ENCODE results near the gene DDHD1.
A peak's percentile ranks its signal among the peaks of the same experiment; 100 is the strongest.
"Not testable (repeated sequence)": the region's sequence is repeated elsewhere in the genome, so short reads cannot be mapped to it uniquely, and the experiment has no call there.

The DDHD1 gene

DNA sequence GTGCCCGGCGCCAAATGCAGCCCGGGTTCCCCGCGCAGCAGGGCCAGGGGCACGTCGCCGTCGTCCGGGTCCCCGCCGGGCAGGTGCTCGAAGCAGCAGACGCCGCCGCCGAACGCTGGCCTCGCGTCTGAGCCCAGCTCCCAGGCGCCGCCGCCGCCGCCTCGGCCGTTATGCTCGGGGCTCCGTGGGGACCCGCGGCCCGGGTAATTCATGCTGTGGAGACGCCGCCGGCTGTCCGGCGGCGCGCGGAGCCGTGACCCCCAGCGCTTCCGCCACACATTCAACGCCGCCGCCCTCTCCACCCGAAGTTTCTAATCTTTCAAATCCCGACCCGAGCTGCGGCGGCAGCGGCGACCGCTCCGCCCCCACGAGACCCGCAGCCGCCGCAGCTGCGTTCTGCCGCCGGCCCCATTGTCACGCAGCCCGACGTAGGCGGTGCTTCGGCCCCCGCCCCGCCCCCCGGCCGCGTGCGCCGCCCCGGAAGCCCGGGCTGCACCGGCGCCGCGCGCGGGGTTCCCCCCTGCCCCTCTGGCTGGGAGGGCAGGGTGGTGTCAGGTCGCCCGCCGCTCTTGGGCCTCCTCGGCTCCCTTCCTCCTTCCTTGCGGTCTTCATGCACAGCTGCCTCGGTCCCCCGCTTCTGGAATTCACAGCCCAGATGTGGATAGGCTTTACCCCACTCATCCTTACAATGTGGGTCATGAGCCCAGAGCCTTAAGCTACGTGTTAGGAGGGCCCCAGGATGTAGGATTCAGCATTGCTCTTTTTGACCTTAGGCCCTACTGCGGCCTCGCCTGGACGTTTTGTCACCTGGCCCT is at the start of gene DDHD1:
DDHD1 (minus strand) TSS at position 437 of the 815 bp plus-strand sequence; CDS start at position 212, 225 bp downstream.
- DNase-seq, result peak; percentile 78 to 84

DNA sequence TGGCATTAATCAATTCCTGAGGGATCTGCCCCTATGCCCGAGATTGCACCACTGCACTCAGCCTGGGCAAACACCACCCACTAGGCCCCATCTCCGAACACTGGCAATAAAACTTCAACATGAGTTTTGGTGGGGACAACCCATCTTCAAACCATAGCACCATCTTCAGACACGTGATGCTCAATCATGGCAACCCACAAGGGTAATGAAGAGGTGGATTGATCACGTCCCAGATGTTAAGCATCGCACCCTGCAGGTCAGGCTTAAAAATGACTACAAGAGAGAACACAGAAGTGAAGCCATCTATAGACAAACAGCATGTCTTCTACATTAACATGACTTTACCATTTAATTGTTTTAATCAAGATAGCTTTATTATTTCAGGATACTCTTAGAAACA is 42.8 kb upstream of the DDHD1 start:
- DNase-seq, result no peak

GRCh38 chr14:53193193-53193592 is 40.1 kb upstream of the DDHD1 start:
- no peak for DNase-seq

DNA sequence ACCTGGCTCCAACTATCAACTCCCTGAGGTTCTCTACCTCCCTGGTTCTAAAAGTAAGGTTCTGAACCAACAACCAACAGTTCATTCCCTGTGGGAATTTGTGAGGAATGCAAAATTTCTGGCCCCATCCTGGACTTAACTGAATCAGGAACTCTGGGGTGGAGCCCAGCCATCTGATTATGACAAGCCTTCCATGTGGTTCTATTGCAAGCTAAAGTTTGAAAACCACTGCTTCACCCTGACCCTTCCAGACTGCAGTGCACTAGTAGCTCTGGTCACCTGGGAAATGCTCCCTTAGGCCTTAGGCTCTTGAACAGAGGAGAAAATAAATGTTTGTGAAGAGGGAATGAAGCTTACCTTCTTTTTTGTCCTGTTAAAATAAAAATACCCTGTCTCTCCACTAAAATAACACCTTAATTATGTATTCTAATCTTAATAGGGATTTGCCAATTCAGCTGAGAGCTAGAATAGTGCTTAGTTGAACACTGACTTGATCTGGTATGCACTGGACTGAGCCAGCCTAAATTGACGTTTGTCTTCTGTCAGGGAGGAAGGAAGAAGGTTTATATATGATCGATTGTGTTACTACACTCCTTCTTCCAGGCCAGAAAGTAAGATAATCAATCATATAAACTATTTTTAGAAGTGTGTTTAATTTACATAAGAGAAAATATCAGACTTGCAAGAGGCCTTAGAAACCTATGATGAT is 39.1 kb upstream of the DDHD1 start:
- DNase-seq, result no peak

- DNase-seq, result peak; percentile 8 to 49
These were observed 37.8 kb upstream of the DDHD1 start for GRCh38 chr14:53190938-53191337.

DNA sequence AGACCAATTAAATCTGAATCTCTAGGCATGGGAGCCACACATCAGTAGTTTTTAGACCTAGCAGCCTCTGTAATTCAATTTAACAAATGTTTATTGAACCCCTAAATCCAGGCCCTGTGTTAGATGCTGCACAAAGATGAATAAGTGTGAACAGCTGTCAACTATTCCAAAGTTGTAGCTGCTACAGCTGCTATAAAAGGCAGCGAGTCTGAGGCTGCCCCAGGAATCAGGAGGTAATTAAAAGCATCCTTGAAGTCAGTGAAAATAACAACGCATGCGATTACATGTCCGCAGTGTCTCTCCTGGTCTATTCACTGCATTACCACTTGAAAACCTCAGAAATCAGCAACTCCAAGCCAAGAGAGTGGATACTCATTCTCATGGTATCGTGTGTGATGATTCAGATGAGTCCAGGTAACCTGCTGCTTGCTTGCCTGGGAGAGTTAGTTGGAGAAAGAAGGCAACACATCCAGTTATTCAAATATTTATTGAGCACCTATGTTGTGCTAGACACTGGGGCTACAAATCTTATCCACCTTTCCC is 34.9 kb upstream of the DDHD1 start:
- no peak for DNase-seq

- no peak for DNase-seq
These were observed 33.4 kb upstream of the DDHD1 start for GRCh38 chr14:53186532-53186931.

DNA sequence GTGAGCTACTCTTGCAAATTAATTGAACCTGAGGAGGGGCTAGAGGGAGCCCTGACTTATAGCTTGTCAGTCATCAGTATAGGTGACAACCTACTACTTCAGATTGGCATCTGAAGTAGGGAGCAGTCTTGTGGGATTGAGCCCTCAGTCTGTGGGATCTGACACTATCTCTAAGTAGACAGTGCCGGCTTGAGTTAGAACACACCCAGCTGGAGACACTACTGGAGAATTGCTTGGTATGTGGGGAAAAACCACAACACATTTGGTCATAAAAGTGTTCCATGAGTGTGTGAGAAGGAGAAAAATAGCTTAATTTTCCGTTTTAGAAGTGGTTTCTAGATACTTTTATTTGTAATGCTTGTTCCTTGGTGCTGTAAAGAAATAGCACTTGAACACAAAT is 30.5 kb upstream of the DDHD1 start:
- DNase-seq, result no peak

DNA sequence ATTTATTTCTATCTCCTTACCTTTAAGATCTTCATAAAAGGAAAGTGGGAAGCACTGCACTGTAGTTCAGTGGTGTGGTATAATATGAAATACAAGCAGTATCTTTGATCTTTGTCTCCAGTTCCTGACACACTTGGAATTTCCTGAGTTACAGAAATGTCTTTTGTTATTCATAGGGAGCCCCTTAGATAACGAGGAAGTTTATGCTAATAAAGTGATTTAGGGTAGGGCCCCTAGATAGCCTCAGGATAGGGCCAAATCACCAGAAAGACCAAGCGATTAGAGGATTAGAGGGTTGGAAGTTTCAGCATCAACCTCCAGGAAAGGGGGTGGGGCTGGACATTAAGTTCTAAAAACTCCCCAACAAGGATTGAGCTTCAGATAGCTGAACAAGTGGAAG is 29.9 kb upstream of the DDHD1 start:
- no peak for DNase-seq

GRCh38 chr14:53181463-53182081 is 28.4 kb upstream of the DDHD1 start:
- DNase-seq, result not testable (repeated sequence)

DNA sequence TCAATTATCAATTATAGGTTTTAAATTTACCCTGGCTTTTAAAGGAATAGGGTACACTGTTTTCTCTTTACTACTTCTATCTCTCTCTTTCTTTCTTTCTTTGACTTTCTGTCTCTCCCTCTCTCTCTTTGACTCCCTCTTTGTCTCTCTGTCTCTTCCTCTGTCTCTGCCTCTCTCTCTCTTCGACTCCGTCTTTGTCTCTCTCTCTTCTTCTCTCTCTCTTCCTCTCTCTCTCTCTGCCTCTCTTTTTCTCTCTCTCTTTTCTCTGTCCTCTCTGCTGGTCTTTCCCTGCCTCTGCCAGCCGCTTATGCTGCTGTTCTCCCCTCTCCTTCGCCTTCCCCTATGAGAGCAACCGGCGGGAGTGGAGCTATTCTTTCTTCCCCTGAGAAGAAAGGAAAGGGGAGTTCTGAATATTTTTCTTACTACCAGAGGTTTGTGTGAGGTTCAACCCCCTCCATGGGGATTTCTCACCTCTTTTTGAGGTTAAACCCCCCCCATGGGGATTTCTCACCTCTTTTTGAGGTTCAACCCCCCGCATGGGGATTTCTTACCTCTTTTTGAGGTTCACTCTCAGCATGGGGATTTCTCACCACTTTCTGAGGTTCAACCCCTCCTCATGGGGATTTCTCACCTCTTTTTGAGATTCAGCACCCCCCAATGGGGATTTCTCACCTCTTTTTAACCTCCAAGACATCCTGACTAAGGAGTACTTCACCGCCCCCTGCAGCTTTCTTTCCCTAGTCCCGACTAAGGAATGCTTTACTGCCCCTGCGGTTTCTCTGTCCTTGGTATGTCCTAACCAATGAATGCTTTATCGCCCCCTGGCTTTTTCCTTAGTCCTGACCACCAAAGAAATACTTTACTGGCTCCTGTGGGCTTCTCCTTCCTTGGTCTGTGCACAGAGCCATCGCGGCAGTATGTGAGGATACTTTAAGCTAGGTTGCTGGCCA is 27.4 kb upstream of the DDHD1 start:
- DNase-seq, result peak; percentile 35 to 36

GRCh38 chr14:53179486-53180005 is 26.4 kb upstream of the DDHD1 start:
- DNase-seq, result not testable (repeated sequence)

DNA sequence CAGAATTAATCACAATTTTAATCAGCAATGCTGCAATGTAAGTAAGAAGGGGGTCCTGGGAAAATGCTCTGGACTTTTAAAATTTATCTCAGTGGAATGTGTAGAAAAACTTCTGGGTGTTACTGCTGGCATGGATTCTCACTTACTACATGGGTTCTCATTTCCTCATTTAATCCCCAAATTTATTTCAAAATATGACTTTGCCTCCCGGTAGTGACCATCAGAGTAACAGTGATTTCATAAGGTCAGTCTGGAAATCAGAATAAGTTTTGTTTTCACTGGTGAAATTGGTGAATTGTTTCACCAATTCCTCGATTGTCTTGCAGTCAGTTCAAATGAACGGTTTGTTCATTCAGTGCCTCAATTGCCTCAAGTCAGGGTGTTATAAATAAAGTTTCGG is 22.3 kb upstream of the DDHD1 start:
- no peak for DNase-seq

- DNase-seq, result no peak
These were observed 21.8 kb upstream of the DDHD1 start for GRCh38 chr14:53174918-53175317.

DNA sequence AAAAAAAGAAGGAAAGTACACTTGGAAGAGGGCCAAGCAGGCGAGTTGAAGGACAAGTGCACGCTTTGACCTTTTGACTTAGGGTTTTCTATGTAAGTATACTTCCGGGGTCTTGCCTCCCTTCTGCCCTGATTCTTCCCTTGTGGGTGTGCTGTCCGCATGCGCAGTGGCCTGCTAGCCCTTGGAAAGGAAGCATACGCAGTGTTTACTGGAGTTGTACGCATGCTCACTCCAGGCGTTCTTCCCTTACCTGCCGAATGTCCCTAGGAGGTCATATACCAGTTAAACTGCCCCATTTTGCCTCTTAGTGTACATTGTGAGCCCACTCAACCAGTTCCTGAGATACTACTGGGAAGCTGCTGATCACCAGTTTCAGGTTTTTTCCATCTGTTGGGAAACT is 15.7 kb upstream of the DDHD1 start:
- no peak for DNase-seq

GRCh38 chr14:53167602-53168328 is 14.6 kb upstream of the DDHD1 start:
- DNase-seq, result no peak

DNA sequence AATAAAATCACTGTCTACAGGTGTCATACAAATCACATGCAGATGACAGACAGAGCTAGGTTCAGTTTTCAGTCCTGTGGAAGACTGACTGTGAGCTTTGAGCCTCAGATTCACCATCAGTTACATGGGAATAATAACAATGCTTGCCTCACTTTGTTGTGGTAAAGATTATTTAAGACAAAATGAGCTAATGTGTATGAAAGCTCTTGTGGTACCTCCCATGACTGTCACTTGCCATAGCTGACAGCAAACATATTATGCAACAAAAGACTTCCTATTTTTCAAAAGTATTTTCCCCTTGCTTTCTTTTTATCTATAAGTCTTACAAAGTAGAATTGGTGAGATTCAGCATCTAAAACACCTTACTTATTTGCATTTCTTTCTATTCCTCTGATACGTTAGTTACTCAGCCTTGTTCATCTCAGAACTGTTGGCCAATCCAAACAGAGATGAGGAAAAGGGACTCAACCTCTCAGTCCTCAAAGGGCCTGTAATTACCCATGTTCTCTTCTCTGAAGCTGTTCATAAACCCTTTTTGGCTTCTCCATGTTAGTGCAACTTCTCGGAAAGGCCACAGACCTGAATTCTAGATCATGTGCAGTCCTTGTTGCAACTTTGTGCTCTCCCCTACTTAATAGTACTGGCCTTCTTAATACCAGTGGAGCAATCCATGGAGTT is 8.8 kb upstream of the DDHD1 start:
- DNase-seq, result no peak

DNA sequence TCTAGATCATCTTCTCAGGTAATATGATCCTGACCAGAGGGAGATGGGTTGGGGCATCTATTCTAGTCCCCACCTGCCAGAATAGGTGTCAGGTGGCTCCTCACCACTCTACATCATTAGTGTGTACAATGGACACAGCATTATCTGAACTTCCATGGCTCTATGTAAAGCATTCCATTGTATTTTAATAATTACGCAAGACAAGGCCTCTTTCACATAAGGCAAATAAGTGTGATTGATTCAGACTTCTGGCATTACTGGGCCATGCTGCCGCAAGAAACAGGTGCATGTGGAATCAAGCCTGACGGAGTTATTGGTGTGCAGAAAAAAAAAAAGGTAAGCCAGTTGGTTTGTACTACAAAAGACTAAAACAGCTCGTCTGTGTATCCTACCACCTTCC is 3.1 kb upstream of the DDHD1 start:
- no peak for DNase-seq

GRCh38 chr14:53153702-53154112 is 584 bp upstream of the DDHD1 start:
- DNase-seq, result no peak

DNA sequence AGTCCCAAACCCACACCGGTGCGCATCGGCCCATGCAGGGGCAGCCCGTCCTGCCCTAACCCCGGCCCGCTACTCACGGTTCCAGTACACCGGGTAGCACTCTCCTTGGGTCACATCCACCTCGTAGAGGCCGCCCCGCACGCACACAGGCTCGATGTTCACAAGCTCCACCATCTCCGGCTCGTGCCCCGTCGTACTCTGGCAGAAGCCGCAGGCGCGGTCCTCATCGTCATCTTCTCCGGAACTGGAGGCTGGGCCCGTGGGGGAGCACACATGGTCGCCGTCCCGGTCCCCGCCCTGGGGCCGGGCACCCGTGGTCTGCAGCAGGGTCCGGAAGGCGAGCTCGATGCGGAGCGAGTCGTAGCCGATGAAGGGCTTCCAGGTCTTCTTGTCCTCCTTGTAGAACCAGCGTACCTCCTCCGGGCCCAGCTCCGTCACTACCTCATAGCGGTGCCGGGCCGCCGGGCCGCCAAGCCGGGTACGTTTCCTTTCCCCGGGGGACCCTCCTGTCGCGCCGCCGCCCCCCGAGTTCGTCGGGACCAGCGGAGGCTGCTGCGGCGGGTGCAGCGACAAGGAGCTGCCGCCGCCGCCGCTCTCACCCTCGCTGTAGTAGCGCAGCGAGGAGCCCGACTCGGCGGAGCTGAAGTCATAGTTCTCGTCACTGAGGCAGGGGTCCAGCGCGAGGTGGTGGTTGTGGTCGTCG is 788 bp downstream of the DDHD1 start:
- peak; percentile 66 to 71 for DNase-seq
